SK-N-SH treated with all-trans-retinoic acid at 6 μM for 48 hours (cell line): ENCODE measurements around the gene RALGAPA1.

ENCODE experiments used
- GLIS3 ChIP-seq: fragments of 250-450 bp; sonication (Bioruptor Pico); IDR thresholded peaks from 2 replicates; pipeline ENCODE4 v1.5.0; 2020; ENCODE audit warnings: mild to moderate bottlenecking, moderate library complexity
- ZNF70 ChIP-seq: fragments of 450-650 bp; formaldehyde crosslinking; IDR thresholded peaks from 2 replicates; pipeline ENCODE4 v1.5.0; 2020; ENCODE audit warnings: mild to moderate bottlenecking, moderate library complexity
- ZNF8 ChIP-seq: fragments of 450-650 bp; formaldehyde crosslinking; IDR thresholded peaks from 2 replicates; pipeline ENCODE4 v1.5.0; 2020; ENCODE audit warnings: mild to moderate bottlenecking, moderate library complexity

DNA sequence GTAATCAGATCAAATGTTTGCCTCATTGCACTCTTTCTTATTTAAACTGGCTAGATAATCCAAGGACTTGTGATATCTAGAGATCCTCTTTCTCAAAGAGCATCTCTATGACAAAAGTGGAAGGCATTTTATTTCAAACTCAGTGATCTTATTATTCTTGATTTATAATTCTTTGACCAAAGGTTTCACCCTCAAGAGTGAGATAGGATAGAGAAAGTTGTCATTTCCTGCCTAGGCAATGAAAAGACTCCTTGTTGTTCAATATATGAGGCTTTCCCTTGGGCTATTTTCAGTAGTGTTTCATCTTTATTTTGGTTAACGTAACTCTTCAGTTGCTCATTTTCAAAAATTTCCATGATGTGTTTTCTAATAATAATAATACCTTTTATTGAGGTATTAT lies 293.2 kb downstream of the RALGAPA1 start:
- TF ChIP-seq ZNF8 (CRISPR knock-in tag) (no peak), GLIS3 (CRISPR knock-in tag) (no peak), ZNF70 (CRISPR knock-in tag) (no peak)
